OCI-LY7 (cell line): Measurements from ENCODE around the gene JAZF1. TPM values are rescaled to one million over a fixed set of nuclear protein-coding genes. Genes with fewer than 3 reads are reported as not detected.

ENCODE experiments used
- BruUV-seq: library from RNA; stranded (reverse); fragments of 400-500 nt; replicated peaks from 2 replicates; lab custom pipeline; 2021; lab: Mats Ljungman, UMichigan
- CTCF ChIA-PET: fragments of 300-600 bp; sonication (Branson Sonifier 250); formaldehyde crosslinking; loops from one replicate; lab custom pipeline; 2022; ENCODE audit warnings: antibody characterized with exemption; ENCODE audit not compliant: unreplicated experiment; lab: Charles Lee
- POLR2A ChIA-PET: fragments of 300-600 bp; sonication (Branson Sonifier 250); formaldehyde crosslinking; loops from one replicate; lab custom pipeline; 2022; ENCODE audit warnings: antibody characterized with exemption; lab: Charles Lee
- DNase-seq: peaks from one replicate; pipeline ENCODE4 v3.0.0-alpha.2; 2015; ENCODE audit warnings: low spot score
- H2AFZ ChIP-seq: fragments of 200-600 bp; sonication (generic), shearing (Covaris generic); 2 replicates; pipeline ENCODE4 v1.6.1; 2014; ENCODE audit warnings: mild to moderate bottlenecking, antibody characterized with exemption, low read length, moderate library complexity
- H3K27ac ChIP-seq: fragments of 200-600 bp; sonication (generic); 2 replicates; pipeline ENCODE4 v1.5.1; 2014; ENCODE audit warnings: mixed run types, low read depth, mild to moderate bottlenecking, moderate library complexity, low read length, inconsistent platforms; ENCODE audit not compliant: poor library complexity, severe bottlenecking
- H3K36me3 ChIP-seq: fragments of 200-600 bp; sonication (generic); 2 replicates; pipeline ENCODE4 v1.6.1; 2014; ENCODE audit warnings: mild to moderate bottlenecking, antibody characterized with exemption, low read length, moderate library complexity, mixed read lengths; ENCODE audit not compliant: insufficient read depth
- H3K4me1 ChIP-seq: fragments of 200-600 bp; sonication (generic); 2 replicates; pipeline ENCODE4 v1.5.1; 2014; ENCODE audit warnings: mild to moderate bottlenecking, low read length; ENCODE audit not compliant: insufficient read depth, poor library complexity, severe bottlenecking
- H3K4me2 ChIP-seq: fragments of 200-600 bp; sonication (generic); 2 replicates; pipeline ENCODE4 v1.6.1; 2014; ENCODE audit warnings: mild to moderate bottlenecking, low read length
- H3K4me3 ChIP-seq: fragments of 200-600 bp; sonication (generic); 2 replicates; pipeline ENCODE4 v1.5.1; 2014; ENCODE audit warnings: mild to moderate bottlenecking, low read depth, low read length; ENCODE audit not compliant: poor library complexity, severe bottlenecking
- H3K79me2 ChIP-seq: fragments of 200-600 bp; sonication (generic); 2 replicates; pipeline ENCODE4 v1.6.1; 2016; ENCODE audit warnings: low read depth, mild to moderate bottlenecking, low read length, moderate library complexity, mixed read lengths; ENCODE audit not compliant: insufficient read depth
- H3K9me2 ChIP-seq: fragments of 200-600 bp; sonication (generic); 2 replicates; pipeline ENCODE4 v1.6.1; 2016; ENCODE audit warnings: mild to moderate bottlenecking, low read length, mixed read lengths; ENCODE audit not compliant: insufficient read depth
- H3K9me3 ChIP-seq: fragments of 200-600 bp; sonication (generic); 2 replicates; pipeline ENCODE4 v1.6.1; 2014; ENCODE audit warnings: mild to moderate bottlenecking, mixed run types, low read length, mixed read lengths
- H4K20me1 ChIP-seq: fragments of 200-600 bp; sonication (generic); 2 replicates; pipeline ENCODE4 v1.6.1; 2014; ENCODE audit warnings: mild to moderate bottlenecking, antibody characterized with exemption, low read length, moderate library complexity, mixed read lengths; ENCODE audit not compliant: insufficient read depth
- EZH2phosphoT487 ChIP-seq: fragments of 200-600 bp; sonication (generic); IDR thresholded peaks from 2 replicates; pipeline ENCODE4 v1.6.1; 2018; ENCODE audit warnings: low read depth, borderline replicate concordance, mild to moderate bottlenecking, mixed run types, antibody characterized with exemption, low read length, moderate library complexity, mixed read lengths
- intact Hi-C: fragments of 100-400 bp; cut with micrococcal nuclease; formaldehyde crosslinking; loops from one replicate; pipeline ENCODE4 v1.10.0; 2022; ENCODE audit not compliant: unreplicated experiment
- total RNA-seq, 2 experiments: library from RNA; depleted of rRNA in 1 of 2; stranded (reverse); fragments of >200 nt in 1 of 2; shearing (Covaris generic) in 1 of 2; gene quantifications; 2 replicates each; pipeline ENCODE4 v1.2.3, GENCODE V29; 2014 to 2022
- TF ChIP-seq, protein P1 (sequence below): fragments of 200-600 bp; sonication (generic); conservative IDR thresholded peaks from 2 replicates; pipeline ENCODE4 v1.5.1; 2014; ENCODE audit warnings: mild to moderate bottlenecking, antibody characterized with exemption, low read length, moderate library complexity, mixed read lengths

The JAZF1 gene
- total RNA-seq, 2 experiments from 2014 or later, result 6.3 to 25.0 TPM

GRCh38 chr7:27908534-27909165 is 271.9 kb downstream of the JAZF1 start:
- intact Hi-C loops, result no loop called here
- no peaks in the 10 kb centered on the region for H3K36me3 ChIP-seq
- H3K9me2 ChIP-seq, result no peaks in the 10 kb centered on the region
- no peaks in the 10 kb centered on the region for H3K79me2 ChIP-seq
- no peak overlapping the region for H3K4me3 ChIP-seq
- H3K4me2 ChIP-seq, result no peak overlapping the region
- DNase-seq, result no peak
- no peaks in the 10 kb centered on the region for H3K9me3 ChIP-seq
- CTCF ChIA-PET, result no interaction called here
- POLR2A ChIA-PET, result interaction anchor here (1.0 to 1.8 kb wide), 4 partner anchors 9 to 86 kb away, joined by 3 to 4 read pairs (median 3); no protein-coding TSS in a partner anchor
- no peaks in the 10 kb centered on the region for H4K20me1 ChIP-seq
- BruUV-seq, result no TSS peak
- TF ChIP-seq, protein P1, sequence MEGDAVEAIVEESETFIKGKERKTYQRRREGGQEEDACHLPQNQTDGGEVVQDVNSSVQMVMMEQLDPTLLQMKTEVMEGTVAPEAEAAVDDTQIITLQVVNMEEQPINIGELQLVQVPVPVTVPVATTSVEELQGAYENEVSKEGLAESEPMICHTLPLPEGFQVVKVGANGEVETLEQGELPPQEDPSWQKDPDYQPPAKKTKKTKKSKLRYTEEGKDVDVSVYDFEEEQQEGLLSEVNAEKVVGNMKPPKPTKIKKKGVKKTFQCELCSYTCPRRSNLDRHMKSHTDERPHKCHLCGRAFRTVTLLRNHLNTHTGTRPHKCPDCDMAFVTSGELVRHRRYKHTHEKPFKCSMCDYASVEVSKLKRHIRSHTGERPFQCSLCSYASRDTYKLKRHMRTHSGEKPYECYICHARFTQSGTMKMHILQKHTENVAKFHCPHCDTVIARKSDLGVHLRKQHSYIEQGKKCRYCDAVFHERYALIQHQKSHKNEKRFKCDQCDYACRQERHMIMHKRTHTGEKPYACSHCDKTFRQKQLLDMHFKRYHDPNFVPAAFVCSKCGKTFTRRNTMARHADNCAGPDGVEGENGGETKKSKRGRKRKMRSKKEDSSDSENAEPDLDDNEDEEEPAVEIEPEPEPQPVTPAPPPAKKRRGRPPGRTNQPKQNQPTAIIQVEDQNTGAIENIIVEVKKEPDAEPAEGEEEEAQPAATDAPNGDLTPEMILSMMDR, result no peak
- no peak for TF ChIP-seq EZH2phosphoT487
- H3K27ac ChIP-seq, result no peak overlapping the region
- no peak overlapping the region for H2AFZ ChIP-seq
- peaks cover 8% of the 10 kb centered on the region for H3K4me1 ChIP-seq

- Histone ChIP-seq H3K9me2 (no peaks in the 10 kb centered on the region), H3K79me2 (no peaks in the 10 kb centered on the region), H4K20me1 (no peaks in the 10 kb centered on the region), H3K9me3 (no peaks in the 10 kb centered on the region), H3K4me2 (no peak overlapping the region; the same call in 1 of the 2 replicates), H3K27ac (no peak overlapping the region), H3K4me3 (no peak overlapping the region), H2AFZ (no peak overlapping the region), H3K4me1 (peaks cover 13% of the 10 kb centered on the region), H3K36me3 (no peaks in the 10 kb centered on the region; the same call in 1 of the 2 replicates)
- DNase-seq, result no peak
- intact Hi-C loops, result no loop called here
- CTCF ChIA-PET, result no interaction called here
- POLR2A ChIA-PET, result interaction anchor here (0.9 to 2.1 kb wide), 3 partner anchors 10 to 14 kb away, joined by 5 to 9 read pairs (median 7); no protein-coding TSS in a partner anchor
- TF ChIP-seq, protein P1, result no peak
- TF ChIP-seq EZH2phosphoT487, result no peak
- no TSS peak for BruUV-seq
These were observed 274.1 kb downstream of the JAZF1 start for GRCh38 chr7:27906385-27907091.
